Stomach (tissue), 19 donors: Measurements from ENCODE around the gene SLC25A46. TPM values are rescaled to one million over a fixed set of nuclear protein-coding genes. Genes with fewer than 3 reads are reported as not detected.
"Not testable (repeated sequence)": the region's sequence is repeated elsewhere in the genome, so short reads cannot be mapped to it uniquely, and the experiment has no call there.

ENCODE experiments used
- DNase-seq, 2 donors: peaks; one replicate each; pipeline versions ENCODE4 v3.0.0 to v3.0.0-alpha.2; 2013 to 2019
- H3K27ac ChIP-seq, 5 donors: fragments of 200-600 bp in 4 of 5; sonication (generic) in 4 of 5; one replicate each; pipeline ENCODE4 v1.5.1; 2013 to 2019; ENCODE audit warnings: mild to moderate bottlenecking in 1 of 5, moderate library complexity in 1 of 5
- H3K27me3 ChIP-seq, 3 donors: fragments of 200-600 bp; sonication (generic); one replicate each; pipeline ENCODE4 v1.5.1; 2017 to 2019; ENCODE audit warnings: mixed run types in 1 of 3
- H3K36me3 ChIP-seq, 4 donors: fragments of 200-600 bp; sonication (generic); 1 replicate in 3 of 4; 2 replicates in 1 of 4; pipeline ENCODE4 v1.5.1; 2016 to 2019
- H3K4me1 ChIP-seq, 4 donors: fragments of 200-600 bp; sonication (generic); one replicate each; pipeline ENCODE4 v1.5.1; 2016 to 2019
- H3K4me3 ChIP-seq, 4 donors: fragments of 200-600 bp; sonication (generic) in 3 of 4; one replicate each; pipeline ENCODE4 v1.5.1; 2016 to 2019; ENCODE audit warnings: mild to moderate bottlenecking in 1 of 4
- H3K9me3 ChIP-seq, 4 donors: fragments of 200-600 bp; sonication (generic); one replicate each; pipeline ENCODE4 v1.5.1; 2016 to 2019
- CTCF ChIP-seq, 7 experiments: fragments of 450-650 bp in 4 of 7; fragments of 200-600 bp in 3 of 7; sonication (generic) in 3 of 7; IDR thresholded peaks; one replicate each; pipeline ENCODE4 v1.5.1; 2016 to 2019; ENCODE audit warnings: antibody characterized with exemption in 7 of 7, control low read depth in 2 of 7, mild to moderate bottlenecking in 1 of 7
- EP300 ChIP-seq: sonication (generic); formaldehyde crosslinking; IDR thresholded peaks from one replicate; pipeline ENCODE4 v1.6.1; 2017; ENCODE audit warnings: antibody characterized with exemption
- POLR2A ChIP-seq, 4 donors: fragments of 450-650 bp; IDR thresholded peaks; one replicate each; pipeline ENCODE4 v1.6.1; 2016; ENCODE audit warnings: antibody characterized with exemption in 4 of 4, control low read depth in 2 of 4, mild to moderate bottlenecking in 1 of 4, moderate library complexity in 1 of 4
- POLR2AphosphoS5 ChIP-seq, 3 donors: sonication (generic); formaldehyde crosslinking; IDR thresholded peaks; one replicate each; pipeline ENCODE4 v1.6.1; 2016; ENCODE audit warnings: antibody characterized with exemption in 3 of 3
- WGBS, 5 donors: extraction: QIAGEN DNeasy Blood & Tissue Kit in 3 of 5; methylation state at CpG; one replicate each; pipeline versions ENCODE4 v1.1.5 to v1.1.7; 2013 to 2018; 5-methylcytosine and 5-hydroxymethylcytosine counted together
- intact Hi-C: fragments of 100-400 bp; cut with DNase I; formaldehyde crosslinking; loops from one replicate; pipeline ENCODE4 v1.15.1; 2023; ENCODE audit warnings: low total_unique reads
- long read RNA-seq, 10 donors: transcript quantifications; one replicate each; lab custom pipeline, GENCODE V29; 2026
- polyA plus RNA-seq, 3 donors: library from polyadenylated mRNA; stranded (reverse); fragments of 200-250 nt; gene quantifications; one replicate each; pipeline ENCODE4 v1.2.3, GENCODE V29; 2013
- total RNA-seq, 5 donors: library from RNA; depleted of rRNA; stranded (reverse); fragments of >200 nt; gene quantifications; one replicate each; pipeline versions ENCODE4 v1.1.0 to v1.2.3, GENCODE V29; 2014 to 2016
- donor health status: healthy with polysubstance abuse.
- donor health status: Bipolar disorder and iron deficiency.
- donor health status: healthy.

Gene SLC25A46
- 100 to 1,000 TPM in 1 of 5 donors, 10 to 100 TPM in 4; 29.0 to 106 (median 38.2) TPM for total RNA-seq
- polyA plus RNA-seq, result 10 to 100 TPM; 10.5 to 27.5 (median 17.9) TPM
- long read RNA-seq, donor 1, partial matches to known transcripts, result 0 of 6 reads
- long read RNA-seq, donor 1, other reads (novel, unspliced or antisense), result 0 of 6 reads
- long read RNA-seq, donor 2, full-length matches to known transcripts, result 13 of 13 reads
- long read RNA-seq, donor 2, partial matches to known transcripts, result 0 of 13 reads
- long read RNA-seq, donor 2, other reads (novel, unspliced or antisense), result 0 of 13 reads
- long read RNA-seq, donor 3, transcript SLC25A46-201 (8 exons, 2,385 nt), result major isoform, 5 of 5 reads
- long read RNA-seq, donor 3, partial matches to known transcripts, result 0 of 5 reads
- long read RNA-seq, donor 3, other reads (novel, unspliced or antisense), result 0 of 5 reads
- long read RNA-seq, donor 4, result 0 reads
- long read RNA-seq, donor 5, transcript SLC25A46-201 (8 exons, 2,385 nt), result major isoform, 9 of 9 reads
- long read RNA-seq, donor 5, partial matches to known transcripts, result 0 of 9 reads
- long read RNA-seq, donor 5, other reads (novel, unspliced or antisense), result 0 of 9 reads
- long read RNA-seq, donor 6, full-length matches to known transcripts, result 24 of 31 reads
- long read RNA-seq, donor 6, partial matches to known transcripts, result 7 of 31 reads
- long read RNA-seq, donor 6, other reads (novel, unspliced or antisense), result 0 of 31 reads
- long read RNA-seq, donor 7, transcript SLC25A46-201 (8 exons, 2,385 nt), result major isoform, 6 of 7 reads
- long read RNA-seq, donor 7, partial matches to known transcripts, result 0 of 7 reads
- long read RNA-seq, donor 7, other reads (novel, unspliced or antisense), result 0 of 7 reads
- long read RNA-seq, donor 8, transcript SLC25A46-201 (8 exons, 2,385 nt), result major isoform, 7 of 8 reads
- long read RNA-seq, donor 8, partial matches to known transcripts, result 0 of 8 reads
- long read RNA-seq, donor 8, other reads (novel, unspliced or antisense), result 0 of 8 reads
- long read RNA-seq, donor 9, full-length matches to known transcripts, result 4 of 4 reads
- long read RNA-seq, donor 9, partial matches to known transcripts, result 0 of 4 reads
- long read RNA-seq, donor 9, other reads (novel, unspliced or antisense), result 0 of 4 reads
- long read RNA-seq, donor 10, partial matches to known transcripts, result 0 of 2 reads
- long read RNA-seq, donor 10, other reads (novel, unspliced or antisense), result 0 of 2 reads

- no peaks in the 10 kb centered on the region for H3K9me3 ChIP-seq
- H3K4me1 ChIP-seq, result peaks cover 6 to 38% (median 21%) of the 10 kb centered on the region in 4 donors
- H3K27ac ChIP-seq, result peak within 1 kb of the TSS; percentile 87 to 97 (median 89)
- no peak for TF ChIP-seq EP300
- TF ChIP-seq POLR2AphosphoS5 (IDR thresholded peaks at IDR 0.05), result peak; percentile 62 to 86 (median 82)
- TF ChIP-seq CTCF (IDR thresholded peaks at IDR 0.05), result no peak
- DNase-seq, result peak; percentile 88 to 97
- WGBS, 5 donors, result 0 to 1% (median 0%) methylated on average over 20 to 62 of the region's 62 CpGs
- H3K27me3 ChIP-seq, result no peaks in the 10 kb centered on the region
- peak within 1 kb of the TSS; percentile 74 to 99 (median 94) for H3K4me3 ChIP-seq
- H3K36me3 ChIP-seq, result peaks cover 0 to 7% (median 0%) of the 10 kb centered on the region in 4 donors
- intact Hi-C loops, result no loop called here
These were observed at the start of gene SLC25A46 for GRCh38 chr5:110738812-110739651. SLC25A46 (plus strand) TSS chr5:110739007; CDS start chr5:110739120, 113 bp downstream.

- H3K36me3 ChIP-seq, H3K4me1 ChIP-seq, DNase-seq, H3K27ac ChIP-seq, H3K9me3 ChIP-seq, H3K27me3 ChIP-seq, H3K4me3 ChIP-seq, intact Hi-C loops: not testable (repeated sequence)
- 80 to 97% (median 89%) methylated on average over 1 of the region's 1 CpG for WGBS, 5 donors
These were observed 48.2 kb upstream of the SLC25A46 start for GRCh38 chr5:110690587-110690986.

GRCh38 chr5:110692669-110693068, 46.1 kb upstream of the SLC25A46 start:
- WGBS, 5 donors, result 70 to 81% (median 79%) methylated on average over 5 of the region's 5 CpGs
- H3K27ac ChIP-seq, H3K4me3 ChIP-seq, H3K4me1 ChIP-seq, H3K36me3 ChIP-seq, DNase-seq, H3K9me3 ChIP-seq, H3K27me3 ChIP-seq, intact Hi-C loops: not testable (repeated sequence)

GRCh38 chr5:110702300-110702699, 36.5 kb upstream of the SLC25A46 start:
- Histone ChIP-seq H3K4me1 (peaks cover 0 to 15% (median 2%) of the 10 kb centered on the region in 4 donors), H3K36me3 (no peaks in the 10 kb centered on the region), H3K4me3 (no peak overlapping the region), H3K9me3 (no peaks in the 10 kb centered on the region), H3K27me3 (no peaks in the 10 kb centered on the region), H3K27ac (no peak overlapping the region)
- intact Hi-C loops, result no loop called here
- TF ChIP-seq POLR2AphosphoS5 (IDR thresholded peaks at IDR 0.05) (no peak), EP300 (no peak), POLR2A (IDR thresholded peaks at IDR 0.05) (no peak), CTCF (IDR thresholded peaks at IDR 0.05) (no peak)
- WGBS, 5 donors, result 69 to 86% (median 74%) methylated on average over 1 of the region's 1 CpG
- no peak for DNase-seq
